ENCODE results near the gene KDM6A.
"Not testable (repeated sequence)": the region's sequence is repeated elsewhere in the genome, so short reads cannot be mapped to it uniquely, and the experiment has no call there.

The KDM6A gene

DNA sequence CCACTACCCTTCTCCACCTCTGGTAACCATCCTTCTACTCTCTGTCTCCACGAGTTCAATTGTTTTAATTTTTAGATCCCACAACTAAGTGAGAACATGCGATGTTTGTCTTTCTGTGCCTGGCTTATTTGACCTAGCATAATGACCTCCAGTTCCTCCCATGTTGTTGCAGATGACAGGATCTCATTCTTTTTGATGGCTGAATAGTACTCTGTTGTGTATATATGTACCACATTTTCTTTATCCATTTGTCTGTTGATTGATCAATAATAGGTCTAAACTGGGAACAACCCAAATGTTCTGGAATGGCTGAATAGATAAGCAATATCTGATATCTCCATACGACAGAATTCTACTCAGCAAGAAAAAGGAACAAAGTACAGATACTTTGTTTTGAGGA, 260.5 kb downstream of the KDM6A start:
- DNase-seq = no peak

DNA sequence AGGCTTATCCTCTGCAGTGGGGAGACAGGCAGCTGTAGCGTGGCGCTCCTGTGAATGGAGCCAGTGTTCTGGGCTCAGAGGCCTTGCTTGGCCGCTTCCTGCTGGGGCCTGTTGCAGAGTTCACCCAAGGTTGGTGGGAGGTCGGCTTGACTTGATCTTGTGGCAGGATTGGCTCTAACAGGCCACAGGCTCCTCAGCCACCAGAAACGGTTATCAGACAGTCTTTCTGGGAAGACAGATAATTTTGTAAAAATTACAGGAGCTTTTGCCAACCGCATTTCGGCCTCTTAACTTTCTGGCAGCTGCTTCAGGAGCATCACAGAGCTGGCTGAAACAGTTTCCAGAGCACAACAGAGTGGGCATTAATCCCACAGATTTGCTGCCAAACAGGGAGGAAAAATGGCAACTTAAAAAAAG, 261.3 kb downstream of the KDM6A start:
- DNase-seq = no peak

DNA sequence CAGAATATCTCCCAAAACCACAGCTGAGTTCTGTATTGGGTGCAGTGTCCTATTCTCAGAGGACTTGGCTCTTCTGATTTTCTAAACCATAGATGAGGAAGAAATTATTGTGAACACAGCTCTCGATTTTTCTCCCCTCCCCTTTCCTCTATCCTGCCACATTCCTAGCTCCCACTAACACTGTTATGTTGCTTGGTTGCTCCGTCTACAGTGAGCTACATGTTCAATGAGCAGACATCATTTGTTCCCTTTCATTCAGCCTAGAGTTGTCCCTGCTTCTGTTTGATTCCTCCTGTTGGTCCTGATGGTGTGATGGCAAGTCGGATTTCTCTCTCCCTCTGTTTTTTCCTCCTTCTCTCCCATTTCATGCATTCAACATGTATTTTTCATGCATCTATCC, 261.8 kb downstream of the KDM6A start:
- DNase-seq = no peak

DNA sequence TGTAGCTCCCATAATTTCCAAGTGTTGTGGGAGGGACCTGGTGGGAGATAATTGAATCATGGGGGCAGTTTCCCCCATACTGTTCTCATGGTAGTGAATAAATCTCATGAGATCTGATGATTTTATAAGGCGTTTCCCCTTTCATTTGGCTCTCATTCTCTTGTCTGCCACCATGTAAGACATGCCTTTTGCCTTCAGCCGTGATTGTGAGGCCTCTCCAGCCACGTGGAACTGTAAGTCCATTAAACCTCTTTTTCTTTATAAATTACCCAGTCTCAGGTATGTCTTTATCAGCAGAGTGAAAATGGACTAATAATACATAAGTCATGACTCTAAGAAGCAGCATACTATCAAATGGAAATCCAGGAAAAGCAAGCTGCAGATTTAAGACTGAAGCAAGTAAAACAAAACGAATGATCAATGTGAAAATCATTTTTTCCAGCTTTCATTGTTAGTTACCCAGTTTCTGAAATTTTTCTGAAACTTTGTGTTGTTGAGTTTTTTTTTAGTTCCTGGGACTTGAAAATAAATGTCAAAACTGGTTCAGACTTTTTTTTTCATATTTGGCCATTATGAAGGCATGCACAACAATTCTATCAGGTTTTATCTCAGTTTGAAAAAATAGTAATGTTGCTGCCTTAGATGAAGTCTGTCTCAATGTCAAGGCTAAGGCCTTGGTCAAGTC, 262.5 kb downstream of the KDM6A start:
- DNase-seq = not testable (repeated sequence)

DNA sequence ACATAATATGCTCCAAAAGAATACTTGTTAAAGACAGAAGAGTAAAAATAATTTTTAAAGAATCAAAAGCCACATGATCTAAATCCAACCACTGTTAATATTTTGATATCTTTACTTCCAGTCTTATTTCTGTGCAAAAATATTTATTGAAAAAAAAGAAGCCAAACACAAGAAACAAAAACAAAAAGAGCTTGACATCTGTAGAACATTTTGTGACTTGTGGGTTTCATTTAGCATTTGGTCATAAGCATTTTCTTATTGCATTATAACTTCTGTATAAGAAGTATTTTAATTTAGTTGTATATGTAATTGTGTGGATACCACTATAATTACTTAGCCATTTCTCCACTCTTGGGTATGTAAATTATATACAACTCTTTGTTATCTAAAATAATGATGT, 264.5 kb downstream of the KDM6A start:
- DNase-seq = no peak

DNA sequence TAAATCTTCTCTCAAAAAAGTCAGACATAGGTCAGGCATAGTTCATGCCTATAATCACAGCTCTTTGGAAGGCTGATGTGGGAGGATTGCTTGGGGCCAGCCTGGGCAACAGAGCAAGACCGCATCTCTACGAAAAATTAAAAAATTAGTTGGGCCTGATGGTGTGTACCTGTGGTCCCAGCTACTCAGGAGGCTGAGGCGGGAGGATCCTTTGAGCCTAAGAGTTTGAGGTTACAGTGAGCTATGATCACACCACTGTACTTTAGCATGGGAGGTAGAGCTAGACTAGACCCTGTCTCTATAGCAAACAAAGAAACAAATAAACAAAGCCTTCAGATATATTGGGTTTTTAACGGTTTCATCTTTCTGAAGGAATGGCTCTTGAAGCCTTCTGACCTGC, 265.5 kb downstream of the KDM6A start:
- DNase-seq = no peak

DNA sequence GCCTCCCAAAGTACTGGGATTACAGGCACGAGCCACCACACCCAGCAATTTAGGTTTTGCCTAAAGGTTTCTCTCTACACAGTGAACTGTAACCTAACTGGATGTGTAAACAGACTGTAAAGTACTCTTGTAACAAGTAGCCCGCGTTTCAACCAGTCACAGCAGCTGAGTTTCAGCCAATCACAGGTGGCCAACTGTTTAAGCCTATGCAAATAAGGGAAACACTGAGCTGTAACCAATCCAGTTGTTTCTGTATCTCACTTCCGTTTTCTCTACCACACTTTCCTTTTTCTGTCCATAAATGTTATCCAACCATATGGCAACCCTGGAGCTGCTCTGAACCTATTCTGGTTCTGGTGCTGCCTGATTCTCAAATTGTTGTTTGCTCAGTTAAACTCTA, 267.8 kb downstream of the KDM6A start:
- DNase-seq = no peak

DNA sequence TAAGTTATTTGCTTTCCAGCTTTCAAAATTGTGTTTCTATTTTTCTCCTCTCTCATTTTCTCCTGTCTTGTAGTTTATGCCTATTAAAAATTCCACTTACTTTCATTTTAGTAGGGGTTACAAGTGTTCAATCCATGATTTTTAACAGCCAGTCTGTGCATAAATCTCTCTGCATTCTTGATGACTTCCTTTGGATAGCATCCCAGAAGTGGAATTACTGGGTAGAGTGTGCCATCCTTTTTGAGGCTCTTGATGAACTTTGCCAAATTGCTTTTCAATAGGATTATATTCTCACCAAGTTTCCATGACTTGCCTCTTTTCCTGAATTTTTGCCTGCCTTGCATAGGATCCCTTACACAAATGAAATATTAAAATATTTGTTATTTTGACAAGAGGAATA, 269.2 kb downstream of the KDM6A start:
- no peak for DNase-seq

DNA sequence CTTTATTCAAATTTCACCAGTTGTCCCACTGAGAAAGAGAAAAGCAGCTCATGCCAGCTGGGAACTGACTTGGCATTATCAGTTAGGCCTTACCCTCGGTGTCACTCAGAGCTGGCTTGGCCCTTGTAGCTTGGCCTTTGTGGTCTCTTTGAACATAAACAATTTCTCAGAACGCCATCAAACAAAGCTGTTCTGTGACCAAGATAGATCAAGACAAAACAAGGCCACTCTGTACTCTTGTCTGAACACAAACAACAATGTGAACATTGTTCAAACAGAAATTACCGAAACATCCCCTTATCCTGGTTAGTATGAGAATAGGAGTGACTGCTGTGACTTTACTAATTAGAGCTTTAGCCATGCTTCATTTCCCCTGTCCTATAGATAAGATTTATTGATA, 270.5 kb downstream of the KDM6A start:
- DNase-seq = no peak

DNA sequence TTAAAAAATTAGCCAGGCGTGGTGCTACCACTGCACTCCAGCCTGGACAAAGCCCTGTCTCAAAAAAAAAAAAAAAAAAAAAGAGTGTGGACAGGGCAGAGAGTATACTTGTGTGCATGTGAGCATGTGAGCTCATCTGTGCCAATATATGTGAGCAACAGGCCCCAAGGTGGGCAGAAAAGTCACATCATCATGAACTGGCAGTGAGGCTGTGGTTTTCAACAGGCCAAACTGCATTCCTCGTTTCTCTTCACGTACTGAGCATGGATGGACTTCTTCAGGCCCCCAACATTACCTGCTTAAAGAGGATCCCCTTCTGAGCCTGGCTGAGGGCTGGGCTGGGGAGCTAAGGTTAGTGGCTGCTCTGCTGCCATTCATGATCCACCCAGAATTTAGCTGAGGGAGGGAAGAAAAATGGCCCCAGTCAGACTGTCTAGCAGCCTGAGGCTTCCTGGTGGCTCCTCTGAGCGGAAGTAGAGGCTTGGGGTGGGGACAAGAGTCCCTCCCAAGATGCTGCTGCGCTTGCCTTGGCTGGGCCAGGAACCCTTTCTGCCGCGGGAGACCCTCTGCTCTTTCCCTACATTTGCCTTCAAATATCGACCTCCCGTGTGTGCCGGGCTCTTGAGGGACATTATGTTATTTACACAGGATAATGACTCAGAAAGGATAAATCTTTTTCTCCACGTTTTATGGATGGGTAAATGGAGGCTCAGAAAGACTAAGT, 272.7 kb downstream of the KDM6A start:
- DNase-seq = no peak

DNA sequence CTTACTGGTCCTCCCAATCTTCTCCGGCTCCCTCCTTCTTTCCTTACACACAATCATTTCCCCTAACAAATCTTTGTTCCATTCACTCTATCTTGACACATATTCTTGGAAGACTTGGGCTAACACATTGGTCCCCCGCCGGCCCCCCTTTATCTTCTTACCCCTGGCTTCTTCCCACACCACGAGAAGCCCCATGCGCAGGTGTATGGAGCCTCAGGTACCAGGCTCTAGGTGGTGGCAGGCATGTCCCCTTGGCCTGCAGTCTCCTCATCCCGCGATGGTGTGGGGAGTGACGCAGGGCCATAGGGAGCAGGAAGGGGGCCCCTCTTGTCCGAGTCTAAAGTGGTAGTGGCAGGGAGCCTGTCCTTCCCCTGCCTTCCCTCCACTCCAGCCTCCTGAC, 277.8 kb downstream of the KDM6A start:
- no peak for DNase-seq

DNA sequence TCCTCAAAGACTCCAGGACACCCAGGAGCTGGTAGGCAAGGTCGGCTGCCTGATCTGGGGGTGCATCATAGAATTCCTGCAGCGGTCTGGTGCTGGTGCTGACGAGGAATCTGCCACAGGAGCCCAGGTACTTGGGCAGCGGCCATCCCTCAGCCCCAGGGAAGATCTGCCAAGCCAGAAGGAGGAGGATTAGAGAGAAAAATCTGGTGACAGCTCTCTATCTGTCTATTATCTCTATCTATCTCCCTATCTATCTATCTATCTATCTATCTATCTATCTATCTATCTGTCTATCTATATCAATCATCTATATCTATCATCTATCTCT, 281.0 kb downstream of the KDM6A start:
- DNase-seq = no peak

DNA sequence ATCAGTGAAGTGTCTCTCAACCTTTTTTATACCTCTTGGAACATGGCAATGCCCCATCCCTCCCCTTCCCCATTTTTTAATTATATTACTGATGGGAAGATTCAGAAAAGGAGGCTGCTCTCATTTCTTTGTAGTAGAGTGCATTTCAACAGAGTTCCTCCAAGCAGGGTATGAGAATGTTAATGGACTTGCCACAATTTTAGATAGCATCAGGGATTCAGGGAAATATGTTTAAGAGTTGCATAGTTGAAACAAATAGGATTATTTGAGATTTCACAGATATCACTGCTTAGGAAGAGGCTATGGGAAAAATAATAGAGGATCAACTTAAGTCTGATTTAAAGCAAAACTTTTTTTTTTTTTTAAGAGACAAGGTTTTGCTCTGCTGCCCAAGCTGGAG, 281.5 kb downstream of the KDM6A start:
- no peak for DNase-seq

DNA sequence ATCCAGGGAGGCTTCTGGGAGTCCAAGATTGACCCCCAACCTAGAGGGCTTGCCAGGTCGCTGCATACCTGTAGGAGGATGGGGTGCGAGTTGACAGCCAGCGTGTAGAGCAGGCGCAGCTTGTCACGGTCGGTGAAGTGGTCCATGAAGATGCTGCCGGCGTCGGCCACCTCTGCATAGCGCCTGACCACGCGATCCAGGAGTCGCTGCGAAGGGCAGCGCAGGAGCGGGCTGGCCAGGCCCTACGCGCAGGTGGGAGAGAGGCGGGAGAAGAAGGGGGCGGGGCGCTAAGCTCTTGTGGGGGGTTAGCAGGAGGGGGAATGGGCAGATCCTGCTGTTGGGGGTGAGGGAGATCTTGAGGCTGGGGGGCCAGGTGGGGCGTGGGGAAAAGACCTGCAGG, 284.7 kb downstream of the KDM6A start:
- no peak for DNase-seq

Data from T-helper 9 cell (primary cell).